GM21526 (cell line): Measurements from ENCODE around the gene CHCHD4.
"Not testable (repeated sequence)": the region's sequence is repeated elsewhere in the genome, so short reads cannot be mapped to it uniquely, and the experiment has no call there.

Source experiments
- ATAC-seq: cut with Tn5 transposase; IDR thresholded peaks from one replicate; pipeline ENCODE4 v1.9.1; 2021; ENCODE audit warnings: moderate library complexity; ENCODE audit not compliant: unreplicated experiment, low FRiP score

The CHCHD4 gene

GRCh38 chr3:14123308-14124222, 1.1 kb downstream of the CHCHD4 start:
- ATAC-seq = no peak

- no peak for ATAC-seq
Observed at GRCh38 chr3:14122301-14122700, 2.4 kb downstream of the CHCHD4 start.

GRCh38 chr3:14121859-14122258, 2.8 kb downstream of the CHCHD4 start:
- ATAC-seq = no peak

GRCh38 chr3:14120921-14121448, 3.7 kb downstream of the CHCHD4 start:
- not testable (repeated sequence) for ATAC-seq

GRCh38 chr3:14120111-14120920, 4.4 kb downstream of the CHCHD4 start:
- ATAC-seq = no peak

GRCh38 chr3:14119651-14120050, 5.0 kb downstream of the CHCHD4 start:
- ATAC-seq = no peak

GRCh38 chr3:14118400-14119381, 6.0 kb downstream of the CHCHD4 start:
- no peak for ATAC-seq

GRCh38 chr3:14117468-14118399, 6.9 kb downstream of the CHCHD4 start:
- no peak for ATAC-seq

- no peak for ATAC-seq
Observed at GRCh38 chr3:14113965-14114635, 10.6 kb downstream of the CHCHD4 start.

GRCh38 chr3:14110699-14111098, 14.0 kb downstream of the CHCHD4 start:
- no peak for ATAC-seq

GRCh38 chr3:14109821-14110220, 14.8 kb downstream of the CHCHD4 start:
- ATAC-seq = not testable (repeated sequence)

GRCh38 chr3:14097616-14098391, 26.9 kb downstream of the CHCHD4 start:
- ATAC-seq = no peak

- no peak for ATAC-seq
Observed at GRCh38 chr3:14096742-14097141, 27.9 kb downstream of the CHCHD4 start.

- ATAC-seq = no peak
Observed at GRCh38 chr3:14093831-14094230, 30.8 kb downstream of the CHCHD4 start.

GRCh38 chr3:14092464-14092863, 32.2 kb downstream of the CHCHD4 start:
- no peak for ATAC-seq

- ATAC-seq = not testable (repeated sequence)
Observed at GRCh38 chr3:14091959-14092358, 32.7 kb downstream of the CHCHD4 start.

GRCh38 chr3:14087461-14087860, 37.2 kb downstream of the CHCHD4 start:
- not testable (repeated sequence) for ATAC-seq
